GM18508 (cell line): Measurements from ENCODE around the gene WSB1.
"Not testable (repeated sequence)": the region's sequence is repeated elsewhere in the genome, so short reads cannot be mapped to it uniquely, and the experiment has no call there.

Source experiments
- ATAC-seq: cut with Tn5 transposase; IDR thresholded peaks from one replicate; pipeline ENCODE4 v1.9.1; 2021; ENCODE audit warnings: moderate number of reproducible peaks; ENCODE audit not compliant: insufficient read depth, unreplicated experiment

Gene WSB1

GRCh38 chr17:27276653-27277156 is 17.2 kb upstream of the WSB1 start:
- no peak for ATAC-seq

DNA sequence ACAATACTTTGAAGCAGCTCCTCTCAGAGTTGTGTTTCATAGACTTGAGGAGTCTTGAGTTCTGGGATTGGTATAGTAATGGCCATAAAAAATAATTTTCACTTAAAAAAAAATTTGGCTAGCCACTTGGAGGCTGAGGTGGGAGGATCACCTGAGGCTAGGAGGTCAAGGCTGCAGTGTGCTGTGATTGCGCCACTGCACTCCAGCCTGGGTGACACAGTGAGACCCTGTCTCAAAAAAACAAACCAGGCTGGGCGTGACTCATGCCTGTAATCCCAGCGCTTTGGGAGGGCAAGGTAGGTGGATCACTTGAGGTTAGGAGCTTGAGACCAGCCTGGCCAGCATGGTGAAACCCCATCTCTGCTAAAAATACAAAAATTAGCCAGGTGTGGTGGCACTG is 14.8 kb upstream of the WSB1 start:
- ATAC-seq = not testable (repeated sequence)

DNA sequence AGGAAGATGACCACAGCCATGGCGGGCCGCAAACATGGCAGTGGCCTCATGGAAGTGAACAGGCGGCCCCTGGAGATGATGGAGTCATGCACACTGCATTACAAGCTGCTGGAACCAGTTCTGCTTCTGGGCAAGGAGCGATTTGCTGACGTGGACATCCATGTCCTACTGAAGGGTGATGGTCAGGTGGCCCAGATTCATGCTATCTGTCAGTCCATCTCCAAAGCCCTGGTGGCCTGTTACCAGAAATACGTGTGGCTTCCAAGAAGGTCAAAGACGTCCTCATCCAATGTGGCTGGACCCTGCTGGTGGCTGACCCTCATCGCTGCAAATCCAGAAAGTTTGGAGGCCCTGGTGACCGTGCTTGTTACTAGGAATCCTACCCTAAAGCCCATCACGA is 13.4 kb upstream of the WSB1 start:
- no peak for ATAC-seq

DNA sequence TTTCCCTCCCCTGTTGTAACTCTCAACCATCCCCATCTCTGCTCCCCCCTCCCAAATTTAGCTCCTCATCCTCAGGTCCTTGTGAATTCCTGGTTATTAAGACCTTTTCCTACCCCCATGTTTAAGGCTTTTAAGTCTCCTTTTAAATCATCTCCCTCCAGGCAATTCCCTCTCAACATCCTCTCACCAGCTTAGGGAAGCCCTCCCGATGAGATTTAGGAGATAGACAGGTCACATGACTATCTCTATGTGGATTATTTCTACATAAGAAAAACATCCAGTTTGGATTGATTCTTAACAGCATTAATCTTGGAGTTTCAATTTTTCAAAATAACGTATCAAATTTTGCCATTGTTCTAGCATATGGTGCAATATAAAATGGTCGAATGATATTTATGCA is 12.5 kb upstream of the WSB1 start:
- ATAC-seq = no peak

DNA sequence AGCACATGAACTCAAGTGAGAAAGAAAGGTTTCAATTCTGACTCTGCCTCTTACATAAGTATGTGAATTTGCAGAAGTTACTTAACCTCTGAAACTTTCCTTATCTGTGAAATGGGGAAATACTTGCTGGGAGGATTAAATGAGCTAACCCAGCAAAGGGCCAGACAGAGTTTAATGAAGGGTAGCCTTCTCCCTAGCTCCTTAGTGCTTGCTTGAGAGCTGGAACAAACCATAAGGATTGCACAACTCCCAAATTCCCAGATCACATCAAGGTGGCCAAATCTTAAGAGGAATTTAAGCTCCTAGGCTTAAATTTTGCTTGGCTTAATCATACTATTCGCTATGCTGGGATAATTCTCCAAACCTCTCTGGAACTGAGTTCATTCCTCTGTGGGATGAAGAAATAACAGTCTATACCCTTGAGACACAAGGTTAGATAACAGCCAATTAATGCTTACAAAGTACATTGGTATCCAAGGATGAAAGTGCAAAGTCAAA is 11.8 kb upstream of the WSB1 start:
- ATAC-seq = no peak

DNA sequence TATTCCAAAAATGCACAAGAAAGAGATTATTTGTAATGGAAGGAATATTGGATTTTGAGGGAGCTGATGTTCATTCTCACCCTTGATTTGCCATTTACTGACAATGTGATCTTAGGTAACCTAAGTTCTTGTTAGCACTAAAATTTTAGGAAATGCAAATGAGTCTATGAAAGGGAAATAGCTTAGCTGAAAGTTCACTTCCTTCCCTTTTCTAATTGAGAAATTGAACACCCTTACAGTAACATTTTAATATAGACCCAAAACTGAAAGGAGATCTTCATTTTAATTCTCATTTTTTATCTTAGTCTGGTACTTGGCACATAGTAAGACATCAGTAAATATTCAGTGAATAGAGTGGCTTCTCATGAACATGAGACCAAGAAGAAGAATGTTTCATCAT is 10.9 kb upstream of the WSB1 start:
- ATAC-seq = no peak

GRCh38 chr17:27283751-27284150 is 10.2 kb upstream of the WSB1 start:
- ATAC-seq = no peak

DNA sequence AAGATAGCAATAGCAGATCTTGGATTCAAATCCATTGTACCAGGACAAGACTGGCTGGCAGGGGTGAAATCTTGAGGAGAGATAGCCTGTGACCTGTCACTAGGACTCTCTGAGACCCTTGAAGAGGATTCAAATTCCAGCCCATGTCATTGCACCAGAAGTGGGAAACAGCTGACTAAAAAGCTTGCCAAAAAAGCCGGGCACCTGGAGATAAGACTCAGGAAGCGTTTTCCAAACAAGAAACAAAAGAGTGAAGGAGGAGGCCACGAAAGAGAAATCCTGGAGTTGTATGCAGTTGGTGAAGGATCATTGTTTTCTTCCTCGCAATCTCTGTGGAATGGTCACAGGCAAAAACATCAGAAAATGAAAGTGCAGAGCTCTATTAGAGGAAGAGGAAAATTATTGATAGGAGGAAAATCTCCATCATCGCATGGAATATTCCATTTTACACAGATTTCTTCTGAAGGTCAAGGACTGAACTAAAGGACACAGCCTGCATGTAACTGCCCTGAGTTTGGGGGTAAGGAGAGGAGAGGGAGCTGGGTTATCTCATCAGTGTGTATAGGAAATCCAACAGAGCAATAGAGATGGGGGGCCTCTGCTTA is 9.0 kb upstream of the WSB1 start:
- ATAC-seq = no peak

- no peak for ATAC-seq
These were observed 8.4 kb upstream of the WSB1 start for GRCh38 chr17:27285516-27285915.

DNA sequence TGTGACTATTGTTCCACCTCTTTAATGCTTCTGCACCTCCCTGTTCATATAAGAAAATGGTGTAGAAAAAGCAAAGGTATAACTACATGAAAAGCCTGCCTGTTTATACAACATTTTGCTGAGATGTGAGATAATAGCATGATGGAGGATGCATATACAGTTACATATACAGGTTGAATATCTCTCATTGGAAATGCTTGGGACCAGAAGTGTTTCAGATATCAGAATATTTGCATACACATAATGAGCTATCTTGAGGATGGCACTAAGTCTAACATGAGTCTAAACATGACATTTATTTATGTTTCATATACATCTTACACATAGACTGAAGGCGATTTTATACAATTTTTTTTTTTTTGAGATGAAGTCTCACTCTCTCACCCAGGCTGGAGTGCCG is 5.7 kb upstream of the WSB1 start:
- ATAC-seq = no peak

DNA sequence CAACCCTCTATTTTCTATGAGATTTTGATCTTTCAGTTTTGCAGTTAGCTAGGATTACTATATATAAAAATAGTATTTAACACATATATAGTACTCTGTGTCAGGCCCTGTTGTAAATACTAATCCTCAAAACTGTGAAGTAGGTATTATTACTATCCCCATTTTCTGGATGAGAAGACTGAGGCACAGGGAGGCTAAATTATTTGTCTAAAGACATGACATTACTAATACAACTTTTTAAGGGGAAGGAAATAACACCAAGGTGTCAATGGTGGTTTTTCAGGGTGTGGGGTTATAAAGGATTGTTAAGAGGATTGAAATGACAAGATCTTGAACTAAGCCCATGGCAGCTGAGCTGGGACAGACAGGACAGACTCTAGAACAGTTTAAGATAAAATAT is 4.1 kb upstream of the WSB1 start:
- ATAC-seq = no peak

GRCh38 chr17:27290916-27291598 is 2.9 kb upstream of the WSB1 start:
- no peak for ATAC-seq

DNA sequence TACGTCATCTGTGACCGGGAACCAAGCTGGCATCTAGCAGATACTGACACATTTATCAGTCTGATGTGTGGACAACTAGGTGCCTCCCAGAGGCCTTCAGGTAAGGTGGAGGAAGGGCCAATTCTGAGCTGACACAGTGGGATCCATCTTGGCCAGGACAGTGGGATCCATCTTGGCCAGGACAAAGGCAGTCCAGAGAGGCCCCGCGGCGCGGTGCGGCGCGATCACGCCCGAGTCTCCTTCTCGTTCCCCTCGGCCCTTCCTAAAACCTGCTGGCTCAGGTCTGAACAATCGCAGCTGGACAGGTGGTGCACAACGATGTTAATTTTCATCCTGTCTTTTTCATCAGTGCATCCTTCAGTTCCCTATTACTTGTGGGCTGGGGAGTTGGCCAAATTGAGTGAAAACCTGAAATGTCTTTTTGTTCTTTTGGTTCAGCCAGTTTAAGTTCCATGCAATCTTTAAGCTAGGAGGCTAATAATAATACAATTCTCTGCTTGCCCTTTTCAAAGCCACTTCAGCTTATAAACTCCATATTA is 486 bp upstream of the WSB1 start:
- no peak for ATAC-seq

DNA sequence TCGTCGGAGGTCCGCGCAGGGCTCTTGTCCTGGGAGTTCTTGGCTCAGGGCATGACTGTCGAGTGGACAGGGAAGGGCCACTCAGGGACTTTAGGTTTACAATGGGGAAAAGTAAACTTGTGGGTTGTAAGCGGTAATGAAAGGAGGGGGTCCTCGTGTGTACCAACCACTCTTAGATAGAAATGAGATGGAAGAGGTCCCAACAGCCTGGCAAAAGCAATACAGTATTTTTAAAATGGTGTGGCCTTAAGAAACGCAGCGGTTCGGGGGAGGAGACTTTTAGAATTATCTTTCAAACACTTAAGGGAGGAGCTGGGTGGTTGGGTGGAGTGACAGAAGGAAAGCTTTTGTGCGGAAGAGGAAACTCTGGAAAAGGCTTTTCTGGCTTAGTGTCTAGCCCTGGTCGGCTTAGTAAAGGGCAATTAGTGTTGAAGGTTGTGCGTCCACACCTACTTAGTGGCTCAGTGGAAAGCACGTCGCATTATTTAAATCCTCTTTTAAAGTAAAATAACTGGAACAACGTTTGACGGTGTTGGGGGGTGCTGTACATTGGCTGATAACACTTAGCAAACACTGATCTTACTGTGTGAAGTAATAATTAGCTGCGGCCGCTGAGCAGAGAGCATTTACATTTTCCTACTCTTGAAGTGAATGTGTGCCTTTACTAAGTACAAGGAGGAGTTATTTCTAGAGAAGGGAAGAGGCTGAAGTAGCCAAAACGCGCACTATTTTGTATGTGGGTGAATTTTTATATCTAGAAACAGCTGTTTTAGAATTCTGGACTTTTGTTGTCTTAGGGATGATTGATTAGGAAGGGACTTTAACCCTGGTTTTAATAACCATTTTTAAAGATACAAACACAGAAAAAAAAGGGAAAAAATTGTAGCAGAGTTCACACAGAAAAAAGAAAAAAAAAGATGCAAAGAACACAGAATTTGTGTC is 1.0 kb downstream of the WSB1 start:
- ATAC-seq = peak; percentile 47

DNA sequence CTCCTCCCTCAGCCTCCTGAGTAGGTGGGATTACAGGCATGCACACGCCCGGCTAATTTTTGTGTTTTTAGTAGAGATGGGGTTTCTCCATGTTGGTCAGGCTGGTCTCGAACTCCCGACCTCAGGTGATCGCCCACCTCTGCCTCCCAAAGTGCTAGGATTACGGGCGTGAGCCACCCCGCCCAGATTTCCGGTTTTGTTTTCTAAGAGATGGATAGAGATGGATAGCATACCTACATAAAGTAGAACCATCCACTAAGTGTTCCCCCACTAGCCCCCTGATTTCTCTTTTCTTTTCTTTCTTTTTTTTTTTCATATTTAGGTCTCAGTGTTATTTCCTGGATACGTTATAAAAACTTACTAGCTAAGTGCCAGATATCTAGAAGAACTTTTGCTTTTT is 2.0 kb downstream of the WSB1 start:
- no peak for ATAC-seq

- no peak for ATAC-seq
These were observed 2.6 kb downstream of the WSB1 start for GRCh38 chr17:27296428-27296979.

DNA sequence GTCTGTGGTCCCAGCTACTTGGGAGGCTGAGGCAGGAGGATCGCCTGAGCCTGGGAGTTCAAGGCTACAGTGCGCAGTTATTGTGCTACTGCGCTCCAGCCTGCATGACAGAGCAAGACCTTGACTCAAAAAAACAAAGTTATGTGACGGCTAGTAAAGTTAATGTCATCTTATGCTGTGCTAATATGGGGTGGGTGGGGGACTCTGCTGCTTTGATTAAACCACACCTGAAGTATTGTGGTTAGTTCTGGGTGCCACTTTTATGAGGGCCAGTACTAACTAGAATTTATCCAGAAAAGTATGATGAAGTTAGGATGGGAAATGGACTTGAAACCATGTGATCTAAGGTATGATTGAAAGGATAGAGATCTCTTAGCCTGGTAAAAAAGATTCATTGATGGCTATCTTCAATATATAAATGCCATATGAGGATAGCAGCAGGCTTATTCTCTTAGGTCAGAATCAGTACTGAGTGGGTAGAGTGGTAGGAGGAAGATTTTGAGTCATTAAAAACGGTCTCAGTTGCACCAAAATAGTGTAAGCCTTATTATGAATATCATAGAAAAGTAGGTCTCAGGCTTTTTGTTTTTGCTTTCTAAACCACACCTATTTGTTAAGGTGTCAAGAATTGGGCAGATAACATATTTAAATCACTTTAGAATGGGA is 5.6 kb downstream of the WSB1 start:
- ATAC-seq = no peak

DNA sequence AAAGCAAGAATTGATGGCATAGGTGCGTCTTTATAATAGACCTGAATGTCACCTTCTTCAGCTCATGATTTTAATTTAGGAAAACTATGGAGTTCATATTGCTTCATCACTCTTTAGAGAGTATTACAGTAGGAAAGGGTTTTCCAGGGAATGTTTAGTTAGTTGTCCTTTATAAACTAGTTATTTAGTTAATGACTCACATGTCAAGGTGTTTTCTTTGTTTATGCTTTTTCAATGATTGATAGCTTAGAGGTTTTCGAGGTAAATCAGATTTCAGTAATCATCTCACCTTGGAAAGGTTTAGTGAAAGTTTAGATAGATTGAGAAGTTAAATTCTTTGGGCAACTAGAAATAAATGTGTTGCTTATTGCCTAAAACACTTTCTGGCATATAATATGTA is 9.8 kb downstream of the WSB1 start:
- no peak for ATAC-seq

- ATAC-seq = no peak
These were observed 12.4 kb downstream of the WSB1 start for GRCh38 chr17:27306276-27306835.
